Measurements from ENCODE around the gene HS3ST4. TPM values are rescaled to one million over a fixed set of nuclear protein-coding genes. Genes with fewer than 3 reads are reported as not detected.

Gene HS3ST4
- total RNA-seq, 1 donor from 2014 or later: 3.6 TPM

GRCh38 chr16:25912321-25912720, 220.6 kb downstream of the HS3ST4 start:
- DNase-seq (ENCODE audit: extremely low spot score, unreplicated experiment): no peak
- no peak overlapping the region for H3K4me3 Mint-ChIP-seq
- no peak overlapping the region for H3K27ac Mint-ChIP-seq
- peaks cover 5% of the 10 kb centered on the region for H3K4me1 Mint-ChIP-seq (ENCODE audit: unreplicated experiment)
- no peaks in the 10 kb centered on the region for H3K36me3 Mint-ChIP-seq
- H3K27me3 Mint-ChIP-seq: peaks cover 8% of the 10 kb centered on the region
- no peaks in the 10 kb centered on the region for H3K9me3 Mint-ChIP-seq
- TF ChIP-seq CTCF (conservative IDR thresholded peaks at IDR 0.05): no peak

- Mint-ChIP-seq H3K27me3 (no peaks in the 10 kb centered on the region), H3K36me3 (no peaks in the 10 kb centered on the region), H3K4me3 (no peak overlapping the region), H3K27ac (no peak overlapping the region), H3K4me1 (ENCODE audit: unreplicated experiment) (peaks cover 5% of the 10 kb centered on the region), H3K9me3 (no peaks in the 10 kb centered on the region)
- no peak for TF ChIP-seq CTCF (conservative IDR thresholded peaks at IDR 0.05)
- DNase-seq (ENCODE audit: extremely low spot score, unreplicated experiment): no peak
These were observed 222.7 kb downstream of the HS3ST4 start for GRCh38 chr16:25914357-25914962.

- no peak overlapping the region for H3K4me3 Mint-ChIP-seq
- H3K36me3 Mint-ChIP-seq: no peaks in the 10 kb centered on the region
- no peak overlapping the region for H3K27ac Mint-ChIP-seq
- no peaks in the 10 kb centered on the region for H3K27me3 Mint-ChIP-seq
- H3K9me3 Mint-ChIP-seq: no peaks in the 10 kb centered on the region
- TF ChIP-seq CTCF (conservative IDR thresholded peaks at IDR 0.05): no peak
- no peak for DNase-seq (ENCODE audit: extremely low spot score, unreplicated experiment)
- H3K4me1 Mint-ChIP-seq (ENCODE audit: unreplicated experiment): peaks cover 5% of the 10 kb centered on the region
These were observed 224.3 kb downstream of the HS3ST4 start for GRCh38 chr16:25916037-25916436.

GRCh38 chr16:25922438-25922837, 230.7 kb downstream of the HS3ST4 start:
- Mint-ChIP-seq H3K4me3 (no peak overlapping the region), H3K27ac (no peak overlapping the region), H3K27me3 (peaks cover 8% of the 10 kb centered on the region), H3K36me3 (no peaks in the 10 kb centered on the region), H3K4me1 (ENCODE audit: unreplicated experiment) (no peaks in the 10 kb centered on the region), H3K9me3 (no peaks in the 10 kb centered on the region)
- TF ChIP-seq CTCF (conservative IDR thresholded peaks at IDR 0.05): no peak
- no peak for DNase-seq (ENCODE audit: extremely low spot score, unreplicated experiment)

GRCh38 chr16:25925421-25925820, 233.7 kb downstream of the HS3ST4 start:
- H3K27me3 Mint-ChIP-seq: peaks cover 8% of the 10 kb centered on the region
- H3K27ac Mint-ChIP-seq: no peak overlapping the region
- no peak overlapping the region for H3K4me3 Mint-ChIP-seq
- H3K36me3 Mint-ChIP-seq: no peaks in the 10 kb centered on the region
- peaks cover 3% of the 10 kb centered on the region for H3K9me3 Mint-ChIP-seq
- H3K4me1 Mint-ChIP-seq (ENCODE audit: unreplicated experiment): no peaks in the 10 kb centered on the region
- no peak for TF ChIP-seq CTCF (conservative IDR thresholded peaks at IDR 0.05)
- DNase-seq (ENCODE audit: extremely low spot score, unreplicated experiment): no peak

Measured in type B pancreatic cell (in vitro differentiated cells).